Germinal center (tissue), 1 donor: ENCODE results near the gene GPC6.

Experiments used
- DNase-seq: peaks from one replicate; pipeline ENCODE4 v3.0.0; 2012; ENCODE audit warnings: mixed read lengths, low spot score

GPC6 gene

DNA sequence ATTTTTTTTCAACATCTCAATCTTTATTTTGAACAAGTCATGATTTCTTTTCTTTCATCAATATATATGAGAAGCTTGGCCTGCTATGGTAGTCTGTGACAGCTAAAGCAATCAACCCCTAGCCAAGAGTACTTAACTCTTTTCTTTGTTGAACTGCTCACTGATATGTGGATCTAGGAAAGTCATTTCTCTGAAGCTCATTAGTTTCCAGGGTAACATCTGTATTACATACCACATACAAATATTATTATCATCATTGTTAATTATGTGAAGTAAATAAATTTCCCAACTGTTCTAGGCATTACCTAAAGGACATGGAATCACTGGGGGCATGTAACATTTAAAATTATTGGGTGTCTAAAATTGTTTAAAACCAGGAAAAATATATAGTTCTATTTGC lies 985.6 kb downstream of the GPC6 start:
- no peak for DNase-seq

DNA sequence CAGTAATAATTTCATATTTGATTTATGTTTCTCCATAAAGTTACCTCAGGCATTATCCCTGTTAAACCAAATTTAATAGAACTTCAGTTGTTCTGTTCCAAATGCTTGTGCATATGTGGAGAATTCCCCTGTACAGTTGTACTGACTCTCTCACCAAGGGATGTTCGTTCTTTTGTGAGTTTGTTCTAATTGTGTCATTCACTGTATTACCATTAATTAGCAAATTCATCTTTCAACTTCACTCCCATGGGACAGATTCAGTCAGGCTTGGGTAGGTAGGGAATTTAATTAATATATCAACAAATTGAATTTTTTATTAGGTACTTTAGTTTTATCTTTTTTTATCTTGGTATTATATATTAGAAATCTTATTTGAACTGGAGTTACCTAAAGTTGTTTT lies 987.5 kb downstream of the GPC6 start:
- DNase-seq = no peak

DNA sequence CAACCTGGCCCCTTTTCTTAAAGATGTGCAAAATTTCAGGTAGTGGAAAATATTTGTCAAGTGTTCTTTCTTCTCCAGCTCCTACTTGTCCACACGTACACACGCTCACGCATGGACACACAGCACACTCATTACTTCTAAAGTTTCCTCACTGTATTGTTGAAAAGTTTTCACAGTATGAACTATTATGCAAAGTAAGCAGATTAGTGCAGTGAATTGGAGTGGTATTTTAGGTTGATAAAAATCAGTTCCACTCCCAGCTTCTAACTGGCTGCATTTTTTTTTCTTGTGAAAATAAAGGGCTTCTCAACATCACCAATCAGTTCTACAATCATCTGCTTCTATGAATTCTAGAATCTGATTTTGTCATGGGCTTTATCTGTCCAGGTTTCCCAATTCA lies 988.4 kb downstream of the GPC6 start:
- no peak for DNase-seq

- DNase-seq = no peak
These were observed 989.9 kb downstream of the GPC6 start for GRCh38 chr13:94216476-94216875.

GRCh38 chr13:94217370-94217769 lies 990.8 kb downstream of the GPC6 start:
- DNase-seq = no peak

DNA sequence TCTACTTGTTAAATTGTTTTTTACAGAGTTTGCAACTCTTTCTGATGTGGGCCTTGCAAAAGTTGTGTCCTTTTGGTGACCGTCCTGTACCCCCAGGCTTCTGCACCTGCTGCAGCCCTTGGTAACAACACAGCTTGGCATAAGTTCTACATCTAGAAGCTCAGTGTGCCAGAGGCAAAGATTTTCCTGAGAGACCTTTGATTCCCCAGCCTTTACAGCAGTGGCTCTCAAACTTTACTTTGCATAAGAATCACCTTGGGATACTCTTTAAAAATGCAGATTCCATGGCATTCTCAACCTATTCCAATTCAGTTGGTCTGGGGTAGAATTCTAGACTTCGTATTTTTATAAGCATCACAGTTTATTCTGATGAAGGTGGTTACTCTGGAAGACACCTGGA lies 991.9 kb downstream of the GPC6 start:
- DNase-seq = no peak

DNA sequence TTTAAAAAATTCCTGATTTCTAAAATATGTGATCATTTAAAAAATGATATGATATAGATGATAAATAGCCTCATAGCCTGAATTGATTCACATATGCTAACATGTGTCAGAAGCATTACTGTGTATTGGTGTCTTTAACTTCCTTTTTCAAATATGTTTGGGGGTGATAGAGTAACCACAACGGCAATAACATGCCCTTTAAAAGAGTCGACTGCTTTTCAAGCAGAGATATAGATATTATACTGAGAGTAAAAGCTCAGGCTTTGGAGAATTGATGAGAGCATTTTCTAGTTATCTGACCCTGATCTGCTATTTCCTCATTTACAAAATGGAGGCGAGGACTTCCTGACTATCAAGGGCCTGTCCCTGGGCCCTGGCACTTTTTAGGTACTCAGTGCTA lies 992.3 kb downstream of the GPC6 start:
- DNase-seq = no peak

GRCh38 chr13:94224670-94225069 lies 998.1 kb downstream of the GPC6 start:
- no peak for DNase-seq

- no peak for DNase-seq
These were observed 1000.8 kb downstream of the GPC6 start for GRCh38 chr13:94227255-94227879.

GRCh38 chr13:94228763-94229162 lies 1002.2 kb downstream of the GPC6 start:
- no peak for DNase-seq

DNA sequence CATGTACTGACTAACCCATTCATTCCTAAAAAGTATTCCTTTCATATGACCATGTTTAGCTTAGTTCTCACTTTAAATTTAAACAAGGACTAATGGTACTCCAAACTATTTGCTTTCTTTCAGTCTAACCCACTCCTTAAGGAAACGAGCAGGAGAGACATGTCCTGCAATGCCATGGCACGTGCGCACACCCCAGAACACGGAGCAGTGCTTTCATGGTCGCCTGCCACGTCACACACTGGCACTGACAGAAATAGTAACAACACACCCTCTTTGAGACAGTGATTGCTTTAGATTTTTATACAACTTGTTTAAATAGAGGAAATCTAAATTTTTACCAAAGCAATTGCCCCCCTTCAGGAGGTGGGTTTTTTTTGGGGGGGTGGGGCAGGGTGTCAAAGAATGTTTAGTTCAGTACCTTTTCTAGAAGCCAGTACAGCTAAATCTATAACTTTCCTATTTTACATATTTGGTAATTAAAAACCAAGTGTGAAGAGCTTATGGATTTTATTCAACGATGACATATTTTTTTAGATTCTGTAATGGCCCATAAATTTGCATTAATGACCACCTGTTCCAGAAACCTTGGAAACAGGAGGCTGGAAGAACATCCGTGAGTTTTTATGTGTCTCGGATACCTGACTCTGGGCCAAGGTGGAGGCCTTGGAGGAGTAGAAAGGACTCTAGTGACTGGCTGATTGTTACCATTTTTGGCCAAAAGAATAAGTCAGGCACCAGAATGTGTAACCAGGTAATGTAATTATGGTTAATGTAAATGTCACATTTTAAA lies 1005.7 kb downstream of the GPC6 start:
- DNase-seq = no peak

DNA sequence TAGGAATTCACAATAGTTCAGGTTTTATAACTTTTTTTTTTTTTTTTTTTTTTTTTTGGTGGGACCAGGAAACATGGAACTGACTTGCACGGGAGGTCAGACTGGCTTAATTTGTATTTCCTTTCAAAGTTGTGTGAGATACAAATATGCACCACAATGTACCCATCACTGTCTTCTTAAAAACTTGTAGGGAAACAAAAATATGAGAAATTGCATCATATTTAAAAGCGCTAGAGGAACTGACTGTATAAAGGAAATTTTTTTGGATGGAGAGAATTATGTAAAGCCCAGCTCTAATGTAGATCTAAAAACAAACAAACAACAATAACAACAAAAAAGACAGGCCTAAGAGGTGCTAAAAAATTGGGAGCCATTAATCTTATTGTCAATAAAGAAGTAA lies 1006.3 kb downstream of the GPC6 start:
- DNase-seq = no peak

DNA sequence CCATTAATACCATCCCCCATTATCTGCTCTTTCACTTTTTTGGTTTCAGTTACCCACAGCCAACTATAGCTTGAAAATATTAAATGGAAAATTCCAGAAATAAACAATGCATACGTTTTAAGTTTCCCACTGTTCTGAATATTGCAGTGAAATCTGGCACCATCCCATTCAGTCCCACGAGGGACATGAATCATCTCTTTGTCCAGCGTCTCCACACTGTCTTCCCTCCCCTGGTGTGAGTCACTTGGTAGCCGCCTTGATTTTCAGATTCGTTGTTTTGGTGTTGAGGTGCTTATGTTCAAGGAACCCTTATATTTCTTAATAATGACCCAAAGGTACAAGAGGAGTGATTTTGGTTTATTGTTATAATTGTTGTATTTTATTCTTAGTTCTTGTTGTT lies 1006.8 kb downstream of the GPC6 start:
- no peak for DNase-seq

- no peak for DNase-seq
These were observed 1007.2 kb downstream of the GPC6 start for GRCh38 chr13:94233837-94234236.

GRCh38 chr13:94234738-94235137 lies 1008.1 kb downstream of the GPC6 start:
- DNase-seq = no peak

GRCh38 chr13:94236132-94236531 lies 1009.5 kb downstream of the GPC6 start:
- DNase-seq = no peak

DNA sequence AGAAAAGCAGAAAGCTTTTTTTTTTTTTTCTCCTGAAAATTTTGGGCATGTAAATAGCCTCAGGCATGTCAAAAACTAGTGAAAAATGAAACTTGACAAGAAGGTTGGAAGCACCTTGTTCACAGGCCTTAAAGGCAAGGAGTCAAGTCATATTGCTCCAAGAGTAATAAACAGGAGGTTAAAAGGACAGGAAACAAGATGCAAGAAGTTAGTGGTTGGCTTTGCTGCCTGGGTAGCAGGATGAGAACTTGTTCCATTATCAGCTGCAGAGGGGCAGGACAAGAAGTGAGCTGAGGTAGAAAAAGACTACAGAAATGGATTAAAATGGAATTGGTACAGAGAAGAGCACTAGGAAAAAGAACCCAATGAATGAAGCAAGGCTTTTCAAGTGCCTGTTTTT lies 1010.3 kb downstream of the GPC6 start:
- DNase-seq = no peak

- no peak for DNase-seq
These were observed 1012.5 kb downstream of the GPC6 start for GRCh38 chr13:94239135-94239534.

- DNase-seq = no peak
These were observed 1015.9 kb downstream of the GPC6 start for GRCh38 chr13:94242554-94242953.

GRCh38 chr13:94243551-94243950 lies 1016.9 kb downstream of the GPC6 start:
- no peak for DNase-seq

GRCh38 chr13:94246495-94246894 lies 1019.9 kb downstream of the GPC6 start:
- no peak for DNase-seq

GRCh38 chr13:94247890-94248289 lies 1021.3 kb downstream of the GPC6 start:
- no peak for DNase-seq

- no peak for DNase-seq
These were observed 1022.0 kb downstream of the GPC6 start for GRCh38 chr13:94248454-94249228.
